ENCODE data around the gene NCOA3. TPM values are rescaled to one million over a fixed set of nuclear protein-coding genes. Genes with fewer than 3 reads are reported as not detected.
"Not testable (repeated sequence)": the region's sequence is repeated elsewhere in the genome, so short reads cannot be mapped to it uniquely, and the experiment has no call there.

NCOA3 gene
- total RNA-seq, 1 donor from 2014 or later: 25.5 TPM

- no peak for DNase-seq (ENCODE audit: low read depth)
- no peaks in the 10 kb centered on the region for H3K36me3 ChIP-seq (ENCODE audit: control insufficient read depth, insufficient read depth, low read length)
- no peaks in the 10 kb centered on the region for H3K27me3 ChIP-seq (ENCODE audit: control insufficient read depth, insufficient read depth, low read length)
- H3K4me3 ChIP-seq (ENCODE audit: low read depth, low read length): no peak overlapping the region
- TF ChIP-seq, protein P1, sequence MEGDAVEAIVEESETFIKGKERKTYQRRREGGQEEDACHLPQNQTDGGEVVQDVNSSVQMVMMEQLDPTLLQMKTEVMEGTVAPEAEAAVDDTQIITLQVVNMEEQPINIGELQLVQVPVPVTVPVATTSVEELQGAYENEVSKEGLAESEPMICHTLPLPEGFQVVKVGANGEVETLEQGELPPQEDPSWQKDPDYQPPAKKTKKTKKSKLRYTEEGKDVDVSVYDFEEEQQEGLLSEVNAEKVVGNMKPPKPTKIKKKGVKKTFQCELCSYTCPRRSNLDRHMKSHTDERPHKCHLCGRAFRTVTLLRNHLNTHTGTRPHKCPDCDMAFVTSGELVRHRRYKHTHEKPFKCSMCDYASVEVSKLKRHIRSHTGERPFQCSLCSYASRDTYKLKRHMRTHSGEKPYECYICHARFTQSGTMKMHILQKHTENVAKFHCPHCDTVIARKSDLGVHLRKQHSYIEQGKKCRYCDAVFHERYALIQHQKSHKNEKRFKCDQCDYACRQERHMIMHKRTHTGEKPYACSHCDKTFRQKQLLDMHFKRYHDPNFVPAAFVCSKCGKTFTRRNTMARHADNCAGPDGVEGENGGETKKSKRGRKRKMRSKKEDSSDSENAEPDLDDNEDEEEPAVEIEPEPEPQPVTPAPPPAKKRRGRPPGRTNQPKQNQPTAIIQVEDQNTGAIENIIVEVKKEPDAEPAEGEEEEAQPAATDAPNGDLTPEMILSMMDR (IDR thresholded peaks at IDR 0.05; ENCODE audit: insufficient read depth, low read length, severe bottlenecking): no peak
- FAIRE-seq: no peak
These were observed 5.6 kb upstream of the NCOA3 start for GRCh38 chr20:47496118-47496517.

- TF ChIP-seq, protein P1 (IDR thresholded peaks at IDR 0.05; ENCODE audit: insufficient read depth, low read length, severe bottlenecking): no peak
These were observed 3.1 kb upstream of the NCOA3 start for GRCh38 chr20:47498606-47499005.

GRCh38 chr20:47499053-47499452 lies 2.6 kb upstream of the NCOA3 start:
- DNase-seq (ENCODE audit: low read depth): no peak

More at GRCh38 chr20:47498606-47499005, 3.1 kb upstream of the NCOA3 start:
- Histone ChIP-seq H3K36me3 (ENCODE audit: control insufficient read depth, insufficient read depth, low read length) (no peaks in the 10 kb centered on the region), H3K27me3 (ENCODE audit: control insufficient read depth, insufficient read depth, low read length) (no peaks in the 10 kb centered on the region), H3K4me3 (ENCODE audit: low read depth, low read length) (no peak overlapping the region)
- DNase-seq (ENCODE audit: low read depth) (no peak), FAIRE-seq (no peak)

DNA sequence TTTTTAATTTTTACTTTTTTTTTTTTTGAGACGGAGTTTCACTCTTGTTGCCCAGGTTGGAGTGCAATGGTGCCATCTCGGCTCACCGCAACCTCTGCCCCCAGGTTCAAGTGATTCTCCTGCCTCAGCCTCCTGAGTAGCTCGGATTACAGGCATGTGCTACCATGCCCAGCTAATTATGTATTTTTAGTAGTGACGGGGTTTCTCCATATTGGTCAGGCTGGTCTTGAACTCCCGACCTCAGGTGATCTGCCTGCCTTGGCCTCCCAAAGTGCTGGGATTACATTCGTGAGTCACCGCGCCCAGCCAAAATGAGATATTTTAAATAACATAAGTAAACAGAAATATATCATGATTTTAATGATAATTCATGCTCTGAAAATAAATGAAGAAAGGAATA lies 1.6 kb upstream of the NCOA3 start:
- not testable (repeated sequence) for H3K4me3 ChIP-seq (ENCODE audit: low read depth, low read length); H3K27me3 ChIP-seq (ENCODE audit: control insufficient read depth, insufficient read depth, low read length); H3K36me3 ChIP-seq (ENCODE audit: control insufficient read depth, insufficient read depth, low read length); DNase-seq (ENCODE audit: low read depth); FAIRE-seq

More at GRCh38 chr20:47499053-47499452, 2.6 kb upstream of the NCOA3 start:
- TF ChIP-seq, protein P1 (IDR thresholded peaks at IDR 0.05; ENCODE audit: insufficient read depth, low read length, severe bottlenecking): no peak
- Histone ChIP-seq H3K27me3 (ENCODE audit: control insufficient read depth, insufficient read depth, low read length) (no peaks in the 10 kb centered on the region), H3K4me3 (ENCODE audit: low read depth, low read length) (no peak overlapping the region), H3K36me3 (ENCODE audit: control insufficient read depth, insufficient read depth, low read length) (no peaks in the 10 kb centered on the region)
- FAIRE-seq: no peak

GRCh38 chr20:47500554-47500953 lies 1.1 kb upstream of the NCOA3 start:
- Histone ChIP-seq H3K36me3 (ENCODE audit: control insufficient read depth, insufficient read depth, low read length) (no peaks in the 10 kb centered on the region), H3K27me3 (ENCODE audit: control insufficient read depth, insufficient read depth, low read length) (no peaks in the 10 kb centered on the region), H3K4me3 (ENCODE audit: low read depth, low read length) (no peak overlapping the region)
- DNase-seq (ENCODE audit: low read depth) (no peak), FAIRE-seq (no peak)
- TF ChIP-seq, protein P1 (IDR thresholded peaks at IDR 0.05; ENCODE audit: insufficient read depth, low read length, severe bottlenecking): no peak

- no peak for DNase-seq (ENCODE audit: low read depth)
- Histone ChIP-seq H3K4me3 (ENCODE audit: low read depth, low read length) (peak overlapping the region; percentile 92), H3K27me3 (ENCODE audit: control insufficient read depth, insufficient read depth, low read length) (no peaks in the 10 kb centered on the region), H3K36me3 (ENCODE audit: control insufficient read depth, insufficient read depth, low read length) (no peaks in the 10 kb centered on the region)
- TF ChIP-seq, protein P1 (IDR thresholded peaks at IDR 0.05; ENCODE audit: insufficient read depth, low read length, severe bottlenecking): no peak
- no peak for FAIRE-seq
These were observed 588 bp upstream of the NCOA3 start for GRCh38 chr20:47501116-47501481.

Data from bronchial epithelial cell (primary cell).